ENCODE results near the gene INSYN1. TPM values are rescaled to one million over a fixed set of nuclear protein-coding genes. Genes with fewer than 3 reads are reported as not detected.

INSYN1 gene
- total RNA-seq, 2 experiments from 2014 or later: not detected

DNA sequence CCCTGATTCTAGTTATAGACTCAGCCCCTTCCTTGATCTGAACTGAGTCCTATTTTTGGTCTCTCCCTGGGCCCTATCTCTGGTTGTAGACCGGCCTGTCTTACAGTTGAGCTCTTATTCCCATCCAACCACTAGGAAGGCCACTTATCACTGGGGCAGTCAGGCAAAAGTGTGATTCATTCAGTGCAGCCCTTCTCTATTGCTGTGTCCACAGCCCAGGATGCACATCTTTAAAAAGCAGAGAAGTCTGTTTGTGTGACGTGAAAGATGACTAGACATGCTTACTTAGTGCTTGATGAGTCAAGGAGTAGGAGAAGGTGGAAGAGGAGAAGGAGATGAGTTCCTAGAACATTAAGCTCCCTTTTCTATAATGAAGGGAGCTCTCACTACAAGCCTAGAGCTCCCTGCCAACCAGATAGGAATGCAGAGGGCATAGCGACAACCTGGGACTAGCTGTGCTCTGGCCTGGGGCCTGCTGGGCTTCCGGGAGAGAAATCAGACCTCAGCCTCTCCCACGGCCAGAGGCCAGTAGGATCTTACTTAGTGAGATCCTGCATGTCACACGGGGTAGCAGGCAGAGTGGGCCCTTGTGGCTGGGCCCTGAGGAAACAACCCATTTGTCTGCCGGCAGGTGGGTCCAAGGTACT lies 25.7 kb downstream of the INSYN1 start:
- DNase-seq (ENCODE audit: low spot score): no peak
- no peaks in the 10 kb centered on the region for H3K36me3 ChIP-seq (ENCODE audit: insufficient read depth, low read length)
- H3K4me2 ChIP-seq (ENCODE audit: low read length): no peak overlapping the region
- no TSS peak for BruUV-seq (replicated peaks)
- H3K9me2 ChIP-seq (ENCODE audit: insufficient read depth, low read length): no peaks in the 10 kb centered on the region
- CTCF ChIA-PET (ENCODE audit: unreplicated experiment): no interaction called here
- H3K79me2 ChIP-seq (ENCODE audit: insufficient read depth, low read depth, low read length): no peaks in the 10 kb centered on the region
- H3K4me1 ChIP-seq (ENCODE audit: insufficient read depth, low read length, poor library complexity, severe bottlenecking): no peaks in the 10 kb centered on the region
- POLR2A ChIA-PET: interaction anchor here (0.6 kb wide), 1 partner anchor 238 kb away, joined by 5 read pairs; no protein-coding TSS in a partner anchor
- H3K4me3 ChIP-seq (ENCODE audit: low read depth, low read length, poor library complexity, severe bottlenecking): no peak overlapping the region
- intact Hi-C loops (cut with micrococcal nuclease; ENCODE audit: unreplicated experiment): no loop called here
- H3K27ac ChIP-seq (ENCODE audit: low read depth, low read length, poor library complexity, severe bottlenecking): no peak overlapping the region
- H4K20me1 ChIP-seq (ENCODE audit: insufficient read depth, low read length): no peaks in the 10 kb centered on the region
- H2AFZ ChIP-seq (ENCODE audit: low read length): no peak overlapping the region
- no peak for TF ChIP-seq EZH2phosphoT487 (IDR thresholded peaks at IDR 0.05; ENCODE audit: borderline replicate concordance, low read depth, low read length)
- TF ChIP-seq, protein P1, sequence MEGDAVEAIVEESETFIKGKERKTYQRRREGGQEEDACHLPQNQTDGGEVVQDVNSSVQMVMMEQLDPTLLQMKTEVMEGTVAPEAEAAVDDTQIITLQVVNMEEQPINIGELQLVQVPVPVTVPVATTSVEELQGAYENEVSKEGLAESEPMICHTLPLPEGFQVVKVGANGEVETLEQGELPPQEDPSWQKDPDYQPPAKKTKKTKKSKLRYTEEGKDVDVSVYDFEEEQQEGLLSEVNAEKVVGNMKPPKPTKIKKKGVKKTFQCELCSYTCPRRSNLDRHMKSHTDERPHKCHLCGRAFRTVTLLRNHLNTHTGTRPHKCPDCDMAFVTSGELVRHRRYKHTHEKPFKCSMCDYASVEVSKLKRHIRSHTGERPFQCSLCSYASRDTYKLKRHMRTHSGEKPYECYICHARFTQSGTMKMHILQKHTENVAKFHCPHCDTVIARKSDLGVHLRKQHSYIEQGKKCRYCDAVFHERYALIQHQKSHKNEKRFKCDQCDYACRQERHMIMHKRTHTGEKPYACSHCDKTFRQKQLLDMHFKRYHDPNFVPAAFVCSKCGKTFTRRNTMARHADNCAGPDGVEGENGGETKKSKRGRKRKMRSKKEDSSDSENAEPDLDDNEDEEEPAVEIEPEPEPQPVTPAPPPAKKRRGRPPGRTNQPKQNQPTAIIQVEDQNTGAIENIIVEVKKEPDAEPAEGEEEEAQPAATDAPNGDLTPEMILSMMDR (conservative IDR thresholded peaks at IDR 0.05; ENCODE audit: low read length): no peak
- no peaks in the 10 kb centered on the region for H3K9me3 ChIP-seq (ENCODE audit: low read length)

DNA sequence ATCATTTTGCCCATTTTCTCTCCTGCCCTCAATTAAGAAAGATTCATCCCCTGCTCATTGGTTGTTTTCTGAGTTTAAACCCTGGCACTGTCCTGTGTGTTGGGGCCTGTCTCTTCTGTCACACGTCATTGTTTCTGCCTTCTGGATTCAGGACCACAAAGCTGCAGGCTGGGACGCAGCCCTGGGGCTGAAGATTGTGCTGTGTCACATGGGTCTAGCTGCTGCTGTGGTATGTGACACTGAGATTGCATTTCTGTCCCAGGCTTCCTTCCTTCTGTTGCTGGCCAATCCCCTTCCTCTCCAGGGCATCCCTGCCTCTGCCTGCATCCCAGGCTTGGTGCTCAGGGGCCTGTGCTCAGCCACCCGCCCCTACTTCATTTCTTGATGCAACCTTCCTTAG lies 28.9 kb downstream of the INSYN1 start:
- intact Hi-C loops (cut with micrococcal nuclease; ENCODE audit: unreplicated experiment): no loop called here
- DNase-seq (ENCODE audit: low spot score): no peak
- Histone ChIP-seq H3K4me1 (ENCODE audit: insufficient read depth, low read length, poor library complexity, severe bottlenecking) (no peaks in the 10 kb centered on the region), H3K36me3 (ENCODE audit: insufficient read depth, low read length) (no peaks in the 10 kb centered on the region), H3K79me2 (ENCODE audit: insufficient read depth, low read depth, low read length) (no peaks in the 10 kb centered on the region), H3K9me2 (ENCODE audit: insufficient read depth, low read length) (no peaks in the 10 kb centered on the region), H3K27ac (ENCODE audit: low read depth, low read length, poor library complexity, severe bottlenecking) (no peak overlapping the region), H3K4me2 (ENCODE audit: low read length) (no peak overlapping the region), H2AFZ (ENCODE audit: low read length) (no peak overlapping the region), H3K4me3 (ENCODE audit: low read depth, low read length, poor library complexity, severe bottlenecking) (no peak overlapping the region), H4K20me1 (ENCODE audit: insufficient read depth, low read length) (no peaks in the 10 kb centered on the region), H3K9me3 (ENCODE audit: low read length) (no peaks in the 10 kb centered on the region)
- no peak for TF ChIP-seq EZH2phosphoT487 (IDR thresholded peaks at IDR 0.05; ENCODE audit: borderline replicate concordance, low read depth, low read length)
- TF ChIP-seq, protein P1 (conservative IDR thresholded peaks at IDR 0.05; ENCODE audit: low read length): no peak
- CTCF ChIA-PET (ENCODE audit: unreplicated experiment): no interaction called here
- POLR2A ChIA-PET: no interaction called here
- no TSS peak for BruUV-seq (replicated peaks)

DNA sequence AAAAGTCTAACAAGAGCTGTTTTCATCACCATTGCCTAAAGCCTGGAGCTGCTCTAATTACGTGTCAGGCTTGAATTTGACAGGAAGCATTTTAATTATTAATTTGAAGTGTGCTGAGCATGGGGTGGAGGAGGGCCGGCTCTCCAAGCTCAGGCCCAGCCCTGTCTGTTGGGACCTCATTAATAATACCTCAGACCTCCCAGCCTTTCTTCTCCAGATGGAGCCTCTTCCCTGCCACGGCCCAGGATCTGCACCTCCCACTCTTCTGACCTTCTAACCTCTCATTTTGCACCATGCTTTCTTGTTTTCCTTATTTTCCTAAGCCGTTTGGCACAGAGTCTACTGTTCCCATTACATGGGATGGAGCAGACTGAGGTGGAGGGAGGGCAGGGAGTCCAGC lies 30.0 kb downstream of the INSYN1 start:
- ChIA-PET POLR2A (no interaction called here), CTCF (ENCODE audit: unreplicated experiment) (no interaction called here)
- intact Hi-C loops (cut with micrococcal nuclease; ENCODE audit: unreplicated experiment): no loop called here
- no peak overlapping the region for H2AFZ ChIP-seq (ENCODE audit: low read length)
- no peaks in the 10 kb centered on the region for H3K9me2 ChIP-seq (ENCODE audit: insufficient read depth, low read length)
- H3K79me2 ChIP-seq (ENCODE audit: insufficient read depth, low read depth, low read length): no peaks in the 10 kb centered on the region
- H3K4me1 ChIP-seq (ENCODE audit: insufficient read depth, low read length, poor library complexity, severe bottlenecking): no peaks in the 10 kb centered on the region
- H3K27ac ChIP-seq (ENCODE audit: low read depth, low read length, poor library complexity, severe bottlenecking): no peak overlapping the region
- BruUV-seq (replicated peaks): no TSS peak
- no peaks in the 10 kb centered on the region for H3K36me3 ChIP-seq (ENCODE audit: insufficient read depth, low read length)
- no peak for DNase-seq (ENCODE audit: low spot score)
- H3K4me2 ChIP-seq (ENCODE audit: low read length): no peak overlapping the region
- no peak overlapping the region for H3K4me3 ChIP-seq (ENCODE audit: low read depth, low read length, poor library complexity, severe bottlenecking)
- H4K20me1 ChIP-seq (ENCODE audit: insufficient read depth, low read length): no peaks in the 10 kb centered on the region
- TF ChIP-seq, protein P1 (conservative IDR thresholded peaks at IDR 0.05; ENCODE audit: low read length): no peak
- TF ChIP-seq EZH2phosphoT487 (IDR thresholded peaks at IDR 0.05; ENCODE audit: borderline replicate concordance, low read depth, low read length): no peak
- H3K9me3 ChIP-seq (ENCODE audit: low read length): no peaks in the 10 kb centered on the region
